Fibroblast of skin of scalp (primary cell): ENCODE results near the gene OR2T11. TPM values are rescaled to one million over a fixed set of nuclear protein-coding genes. Genes with fewer than 3 reads are reported as not detected.
A peak's percentile ranks its signal among the peaks of the same experiment; 100 is the strongest.
"Not testable (repeated sequence)": the region's sequence is repeated elsewhere in the genome, so short reads cannot be mapped to it uniquely, and the experiment has no call there.

ENCODE experiments used
- DNase-seq: peaks from one replicate; pipeline ENCODE4 v3.0.0-alpha.2; 2013
- polyA plus RNA-seq, 2 experiments: library from polyadenylated mRNA; unstranded; fragments of 120-200 nt; gene quantifications; one replicate each; pipeline ENCODE4 v1.2.1, GENCODE V29; 2013; ENCODE audit not compliant: insufficient read length in 2 of 2

The OR2T11 gene, protein sequence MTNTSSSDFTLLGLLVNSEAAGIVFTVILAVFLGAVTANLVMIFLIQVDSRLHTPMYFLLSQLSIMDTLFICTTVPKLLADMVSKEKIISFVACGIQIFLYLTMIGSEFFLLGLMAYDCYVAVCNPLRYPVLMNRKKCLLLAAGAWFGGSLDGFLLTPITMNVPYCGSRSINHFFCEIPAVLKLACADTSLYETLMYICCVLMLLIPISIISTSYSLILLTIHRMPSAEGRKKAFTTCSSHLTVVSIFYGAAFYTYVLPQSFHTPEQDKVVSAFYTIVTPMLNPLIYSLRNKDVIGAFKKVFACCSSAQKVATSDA
- polyA plus RNA-seq (2013, experiment 1 of 2; ENCODE audit: insufficient read length) = not detected
- polyA plus RNA-seq (2013, experiment 2 of 2; ENCODE audit: insufficient read length) = not detected

DNA sequence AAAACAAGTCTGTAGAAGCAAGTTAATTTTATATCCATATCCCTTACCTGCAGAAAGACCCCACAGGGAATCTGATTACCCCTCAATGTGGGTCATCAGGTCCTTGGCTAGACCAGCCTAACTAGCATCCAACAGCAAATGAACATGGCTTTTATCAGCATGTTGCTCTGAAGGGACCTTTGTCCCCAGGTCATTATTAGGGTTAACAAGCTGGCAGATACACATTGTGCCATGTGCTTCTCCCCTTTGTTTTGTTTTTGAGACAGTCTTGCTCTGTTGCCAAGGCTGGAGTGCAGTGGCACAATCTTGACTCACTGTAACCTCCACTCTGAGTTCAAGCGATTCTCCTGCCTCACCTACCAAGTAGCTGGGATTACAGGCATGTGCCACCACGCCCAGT is at the start of gene OR2T11:
Gene OR2T11, minus strand, starts transcription at position 101 of the 400 bp plus-strand sequence. CDS start 7,963 bp downstream, outside the sequence.
- DNase-seq = not testable (repeated sequence)

DNA sequence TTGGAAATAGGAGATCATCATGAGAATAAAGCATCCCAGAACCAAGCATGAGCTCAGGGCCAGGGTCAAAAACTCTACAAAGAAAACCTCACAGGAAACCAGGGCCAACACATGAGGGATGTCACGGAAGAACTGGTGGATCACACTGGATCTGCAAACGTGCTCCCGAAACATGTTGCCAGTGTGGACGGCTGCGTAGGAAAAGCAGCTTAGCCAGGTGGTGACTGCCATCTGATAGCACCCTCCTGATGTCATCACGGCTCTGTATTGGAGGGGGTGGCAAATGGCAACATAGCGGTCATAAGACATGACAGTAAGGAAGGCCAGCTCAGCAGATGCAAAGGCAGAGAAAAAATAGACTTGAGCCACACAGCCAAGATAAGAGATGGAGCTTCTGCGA is 46.8 kb upstream of the OR2T11 start:
- no peak for DNase-seq

DNA sequence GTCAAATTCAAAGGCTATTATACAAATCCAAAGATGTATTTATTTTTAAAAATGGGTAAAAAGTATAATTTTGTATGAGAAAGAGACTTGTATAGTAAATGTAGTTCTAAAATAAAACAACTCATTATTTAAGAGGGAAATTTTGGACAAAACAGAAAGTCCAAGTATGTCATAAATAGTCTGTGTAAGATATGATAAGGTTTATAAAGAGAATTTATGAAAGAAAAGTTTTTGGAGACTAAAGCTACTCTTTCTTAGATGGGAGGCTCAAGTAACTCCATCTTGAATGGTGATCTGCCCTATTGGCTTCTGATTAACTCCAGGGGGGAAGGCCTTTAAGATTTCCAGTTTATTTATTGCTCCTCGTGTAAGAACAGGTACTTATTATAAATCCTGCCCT is 35.1 kb upstream of the OR2T11 start:
- DNase-seq = no peak

DNA sequence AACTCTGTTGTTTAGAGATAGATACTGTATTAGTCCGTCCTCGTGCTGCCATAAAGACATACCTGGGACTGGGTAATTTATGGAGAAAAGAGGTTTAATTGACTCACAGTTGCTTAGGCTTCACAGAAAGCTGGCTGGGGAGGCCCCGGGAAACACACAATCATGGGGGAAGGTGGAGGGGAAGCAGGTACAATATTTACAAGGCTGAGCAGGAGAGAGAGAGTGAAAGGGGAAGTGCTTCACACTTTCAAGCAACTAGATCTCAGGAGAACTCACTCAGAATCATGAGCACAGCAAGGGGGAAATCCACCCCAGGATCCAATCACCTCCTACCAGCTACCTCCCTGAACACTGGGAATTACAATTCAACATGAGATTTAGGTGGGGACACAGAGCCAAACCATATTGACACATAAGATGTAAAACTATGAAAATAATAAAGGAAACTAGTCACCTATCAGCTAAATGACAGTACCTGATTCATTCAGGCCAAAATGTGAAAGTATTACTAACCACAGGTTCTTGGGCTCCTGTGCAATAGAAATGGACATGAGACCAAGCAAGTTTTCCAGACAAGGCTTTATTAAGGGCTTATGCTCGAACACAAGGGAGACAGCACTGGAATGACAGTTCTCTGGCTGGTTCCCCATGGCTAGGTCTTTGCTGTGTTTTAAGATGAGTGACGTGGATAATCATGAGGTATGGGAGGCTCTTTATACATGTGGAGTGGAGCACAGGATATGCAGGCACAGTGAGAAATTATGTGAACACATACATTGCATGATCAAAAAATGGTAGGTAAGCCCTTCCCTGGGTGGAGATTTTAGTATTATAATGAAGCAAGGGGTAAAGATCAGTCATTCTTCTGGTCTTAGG is 28.8 kb upstream of the OR2T11 start:
- not testable (repeated sequence) for DNase-seq

DNA sequence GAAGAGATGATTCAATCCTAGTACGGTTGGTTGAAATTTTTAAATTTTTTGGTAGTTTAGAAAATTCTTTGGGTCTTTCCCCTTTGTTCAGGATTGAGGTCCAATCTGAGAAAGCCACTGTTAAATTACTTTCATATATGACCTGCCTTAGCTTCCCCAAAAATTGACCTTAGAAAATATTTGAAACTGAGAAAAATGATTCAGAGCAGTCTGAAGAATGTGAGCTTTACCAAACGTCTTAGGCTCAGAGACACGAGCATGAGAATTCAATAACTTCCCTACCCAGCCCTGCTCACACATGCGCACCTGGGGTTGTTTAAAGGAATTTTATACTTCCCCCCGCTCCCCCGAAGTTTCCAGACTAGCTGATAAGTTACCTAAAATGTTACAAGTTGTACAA is 21.9 kb upstream of the OR2T11 start:
- DNase-seq = not testable (repeated sequence)

DNA sequence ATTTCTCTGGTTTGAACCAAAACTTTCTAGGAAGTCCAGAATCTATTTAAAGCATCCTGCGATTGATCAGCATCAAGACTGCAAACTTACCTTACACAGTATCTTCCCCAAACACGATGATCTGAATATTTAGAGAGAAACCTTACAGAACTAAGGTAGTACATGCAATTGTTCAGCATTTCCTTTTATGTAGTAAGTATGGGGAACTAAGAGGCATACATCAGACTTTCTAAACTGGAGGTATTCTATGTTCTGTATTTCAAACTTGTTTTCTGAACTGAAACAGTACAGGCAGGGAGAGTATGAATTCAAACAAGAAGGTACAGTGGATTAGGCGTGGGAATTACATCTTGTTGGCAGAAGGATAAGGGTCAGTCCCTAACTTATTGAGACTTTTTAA is 20.5 kb upstream of the OR2T11 start, which contains the start of gene OR2T27:
Gene OR2T27, minus strand, starts transcription at position 175 of the 400 bp plus-strand sequence. CDS start 4,644 bp downstream, outside the sequence.
- not testable (repeated sequence) for DNase-seq

DNA sequence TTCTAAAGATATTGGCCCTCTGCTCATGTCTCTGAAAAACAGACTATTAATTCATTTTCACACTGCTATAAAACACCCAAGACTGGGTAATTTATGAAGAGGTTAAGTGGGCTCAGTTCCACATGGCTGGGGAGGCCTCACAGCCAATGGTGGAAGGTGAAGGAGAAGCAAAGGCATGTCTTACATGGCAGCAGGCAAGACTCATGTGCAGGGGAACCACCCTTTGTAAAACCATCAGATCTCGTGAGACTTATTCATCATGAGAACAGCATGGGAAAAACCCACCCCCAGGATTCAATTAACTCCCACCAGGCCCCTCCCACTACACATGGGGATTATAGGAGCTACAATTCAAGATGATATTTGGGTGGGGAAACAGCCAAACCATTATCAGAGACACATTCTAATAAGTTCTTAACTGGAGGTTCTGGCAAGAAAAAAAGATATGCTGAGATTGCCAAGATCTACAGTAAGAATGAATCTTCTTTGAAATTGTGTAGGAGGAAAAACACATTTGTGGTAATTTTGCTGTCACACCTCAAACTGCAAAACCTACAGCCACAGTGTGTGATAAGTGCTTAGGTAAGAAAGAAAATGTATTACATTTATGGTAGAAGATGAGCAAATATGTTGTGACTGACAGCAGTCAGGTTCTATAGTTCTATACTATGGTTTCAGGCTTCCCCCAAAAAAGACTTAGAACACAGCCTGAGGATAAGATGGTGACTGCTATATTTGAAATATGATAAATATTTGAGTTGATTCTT is 14.1 kb upstream of the OR2T11 start:
- not testable (repeated sequence) for DNase-seq

DNA sequence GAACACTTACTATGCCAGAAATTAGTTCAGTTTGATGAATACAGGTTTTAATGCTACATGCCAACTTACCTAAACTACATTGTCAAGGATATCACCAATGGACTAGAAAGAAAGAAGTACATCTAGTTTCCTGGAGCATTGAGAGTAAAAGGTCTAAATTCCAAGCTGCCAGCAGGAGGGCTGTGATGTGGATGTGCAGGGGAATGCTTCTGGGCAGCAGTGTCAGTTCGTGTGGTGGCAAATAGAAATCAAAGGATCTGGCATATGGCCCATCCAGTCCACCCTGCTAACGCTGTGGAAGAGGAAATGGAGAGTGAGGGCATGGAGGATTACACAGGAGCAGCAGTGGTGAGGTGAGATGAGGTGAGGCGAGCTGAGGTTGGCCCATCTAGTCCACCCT is 10.3 kb upstream of the OR2T11 start, which contains the start of gene OR2T35:
Gene OR2T35, minus strand, starts transcription at position 101 of the 400 bp plus-strand sequence. CDS start 6,020 bp downstream, outside the sequence.
- DNase-seq = not testable (repeated sequence)

DNA sequence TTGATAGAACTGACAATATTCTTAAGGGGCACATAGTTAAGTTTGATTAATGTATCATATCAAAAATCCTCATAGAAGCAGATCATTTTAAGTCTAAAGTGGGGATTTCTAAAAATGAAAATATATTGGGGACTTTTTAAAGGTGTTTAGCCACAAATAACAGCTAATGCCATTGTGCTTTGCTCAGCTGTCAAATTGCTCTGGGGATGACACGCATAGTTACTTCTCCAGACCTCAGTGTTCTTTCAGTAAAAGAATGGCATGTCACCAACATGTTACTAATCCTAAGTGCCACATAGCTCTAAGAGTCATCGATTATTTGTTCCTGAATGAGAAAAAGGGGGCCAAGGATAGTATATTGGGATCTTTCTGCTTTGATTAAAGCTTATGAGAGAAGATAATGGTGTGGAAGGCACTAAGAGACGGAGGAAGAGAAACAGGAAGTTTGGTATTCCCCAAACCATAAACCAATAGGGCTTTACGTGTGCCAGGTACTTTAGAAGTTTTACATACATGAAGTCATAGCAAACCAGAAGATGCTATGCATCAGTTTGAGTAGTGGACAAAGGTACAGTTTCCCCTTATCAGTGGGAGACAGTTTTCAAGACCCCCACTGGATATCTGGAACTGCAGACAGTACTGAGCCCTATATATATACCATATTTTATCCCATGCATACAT is 8.2 kb upstream of the OR2T11 start:
- DNase-seq = not testable (repeated sequence)

DNA sequence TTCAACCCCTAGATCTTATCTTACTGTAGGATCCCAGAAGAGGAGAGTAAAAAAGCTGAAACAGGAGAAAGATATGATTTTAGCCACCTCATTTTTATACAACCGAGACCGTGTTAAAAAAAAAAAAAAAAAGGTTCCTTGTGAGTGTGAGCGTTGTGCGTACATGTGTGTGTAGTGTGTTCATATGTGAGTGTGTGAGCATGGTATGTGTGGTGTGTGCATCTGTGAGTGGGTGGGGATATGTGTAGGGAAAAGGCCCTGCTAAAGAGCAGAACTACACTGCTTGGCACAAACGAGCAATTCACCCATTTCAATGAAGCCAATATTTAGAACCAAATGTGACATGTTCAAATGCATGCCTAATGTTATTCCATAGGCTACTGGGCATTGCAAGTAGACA is 6.7 kb upstream of the OR2T11 start:
- DNase-seq = not testable (repeated sequence)

DNA sequence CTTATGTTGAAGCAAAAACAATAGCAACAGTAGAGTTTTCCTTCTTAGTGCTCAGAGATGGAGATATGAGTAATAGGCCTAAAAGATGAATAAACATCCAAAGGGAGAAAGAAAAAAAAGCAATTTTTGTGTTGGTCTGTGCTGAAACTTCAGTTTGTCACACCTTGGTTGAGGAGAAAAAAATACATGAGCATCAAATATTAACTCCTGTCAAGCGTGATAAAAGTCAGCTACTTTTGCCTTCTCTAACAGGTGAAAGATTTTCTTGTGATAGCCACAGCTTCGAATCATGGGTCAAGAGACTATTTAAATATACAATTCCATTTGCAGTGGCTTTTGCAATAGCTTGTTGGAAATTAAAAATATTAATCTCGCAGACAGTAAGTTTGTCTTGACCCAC is 6.0 kb upstream of the OR2T11 start:
- not testable (repeated sequence) for DNase-seq

DNA sequence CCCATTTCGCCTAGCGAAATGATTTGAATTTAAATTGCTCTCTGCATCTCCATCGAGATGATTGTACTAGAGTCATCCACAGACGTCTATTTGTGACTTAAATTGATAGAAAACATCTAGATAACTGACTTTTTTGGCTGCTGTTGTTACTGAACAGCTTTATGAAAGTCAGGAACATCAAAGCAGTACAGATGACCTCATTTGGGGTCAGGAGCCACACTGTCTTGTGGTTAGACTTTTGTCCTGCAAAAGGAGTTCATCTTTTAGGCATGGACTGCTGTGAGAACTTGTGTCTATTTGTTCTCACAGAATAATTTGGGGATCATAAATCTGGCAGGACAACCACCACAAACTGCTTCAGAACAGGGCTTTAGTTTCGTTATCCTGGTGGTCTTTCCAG is 4.8 kb upstream of the OR2T11 start:
- DNase-seq = not testable (repeated sequence)

DNA sequence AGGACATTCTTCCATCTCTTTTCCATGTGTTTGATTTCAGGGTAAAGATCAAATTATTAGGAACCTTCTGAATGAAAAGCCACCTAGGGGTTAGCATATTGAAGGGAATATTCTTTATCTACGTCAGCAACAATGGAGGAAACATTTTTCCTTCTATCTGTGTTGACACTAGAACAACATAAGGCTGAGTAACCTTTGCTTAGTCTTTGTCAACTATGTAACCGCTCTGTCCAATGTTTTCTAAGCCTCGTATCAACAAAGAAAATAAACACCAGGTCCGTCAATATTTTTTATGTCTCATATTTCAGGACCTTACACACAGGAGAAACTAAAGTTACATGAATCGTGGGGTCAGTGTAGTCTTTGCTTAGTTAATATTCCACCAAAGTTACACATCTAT is 1.7 kb upstream of the OR2T11 start:
- not testable (repeated sequence) for DNase-seq

DNA sequence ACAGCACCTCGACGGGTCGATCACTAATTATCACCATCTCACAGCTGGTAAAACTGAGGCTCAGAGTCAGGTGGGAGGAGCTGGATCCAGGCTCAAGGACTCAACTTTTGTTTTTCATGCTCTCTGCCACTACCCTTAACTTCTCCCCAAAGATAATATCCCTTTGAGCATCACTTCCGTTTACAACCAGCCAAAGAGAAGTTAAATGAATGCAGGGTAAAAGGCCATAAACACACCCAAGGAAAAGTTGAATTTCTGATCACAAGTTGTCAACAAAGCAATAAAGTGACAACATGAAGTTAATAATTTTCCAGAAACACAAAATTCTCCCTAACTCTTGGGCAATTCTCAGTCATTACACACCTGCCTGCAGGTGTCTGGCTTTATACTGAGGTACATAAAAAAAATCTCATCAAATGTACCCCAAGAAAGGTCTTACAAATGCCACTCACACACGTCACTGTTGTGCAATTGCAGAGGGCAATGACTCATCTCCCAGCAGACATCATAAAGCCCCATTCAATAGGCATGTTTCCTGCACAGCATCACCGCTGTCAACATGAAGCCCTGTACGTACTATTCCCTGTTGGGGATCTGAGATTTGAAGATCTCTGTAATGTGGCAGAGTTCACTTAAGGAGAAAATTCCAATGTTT is 3.4 kb downstream of the OR2T11 start:
- no peak for DNase-seq

DNA sequence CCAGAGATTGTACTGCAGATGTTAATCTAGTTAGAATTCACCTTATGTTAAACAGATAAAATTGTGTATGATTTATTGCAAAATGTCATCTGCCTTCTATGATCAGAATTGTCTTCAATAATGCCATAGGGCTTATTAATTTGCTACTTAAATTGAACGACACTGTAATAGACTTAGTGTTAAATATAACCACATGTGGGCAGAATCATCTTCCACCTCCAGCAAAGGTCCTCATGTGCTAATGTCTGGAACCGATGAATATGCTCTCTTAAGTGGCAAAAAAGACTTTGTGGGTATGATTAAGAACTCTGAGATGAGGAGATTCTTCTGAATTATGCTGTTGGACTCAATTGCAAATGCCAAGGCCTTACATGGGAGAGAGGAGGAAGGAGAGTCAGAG is 4.3 kb downstream of the OR2T11 start:
- no peak for DNase-seq

DNA sequence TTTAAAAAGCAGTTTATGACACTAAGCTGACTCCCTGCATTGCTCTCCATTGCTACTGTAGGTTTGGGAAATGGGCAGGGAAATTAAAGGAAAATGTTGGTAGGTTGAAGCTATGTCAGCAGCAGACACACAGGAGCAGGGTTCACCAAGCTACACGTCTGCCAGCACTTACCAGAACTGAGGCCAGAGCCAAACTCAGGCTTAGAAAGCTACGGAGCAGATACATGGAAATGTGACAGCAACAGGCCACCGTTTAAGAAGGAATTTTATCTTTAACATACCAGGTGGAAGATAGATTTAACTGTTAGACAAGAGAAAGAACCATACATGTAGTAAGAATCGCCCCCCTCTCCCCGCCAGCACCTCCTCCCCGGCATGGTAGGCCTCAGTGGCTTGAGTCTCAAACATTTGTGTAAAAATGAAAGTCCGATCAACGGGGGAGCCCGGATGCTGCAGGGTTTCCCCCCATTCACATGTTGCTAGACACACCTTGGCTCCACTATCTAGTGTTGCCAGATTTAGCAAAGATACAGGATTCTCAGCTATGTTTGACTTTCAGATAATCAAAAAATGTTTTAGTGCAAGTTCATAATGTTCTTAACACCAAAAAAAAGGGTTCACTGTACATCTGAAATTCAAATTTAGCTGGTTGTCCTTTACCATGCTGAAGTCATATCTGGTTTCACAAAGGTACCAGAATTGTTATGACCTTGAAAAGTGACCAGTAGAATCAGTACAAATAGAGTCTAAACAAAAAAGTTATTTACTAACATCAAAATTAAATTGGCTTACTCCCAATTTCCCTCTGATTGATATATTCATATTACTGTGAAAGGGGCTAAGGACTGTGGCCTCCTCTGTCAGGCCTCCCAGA is 6.7 kb downstream of the OR2T11 start:
- DNase-seq = no peak

DNA sequence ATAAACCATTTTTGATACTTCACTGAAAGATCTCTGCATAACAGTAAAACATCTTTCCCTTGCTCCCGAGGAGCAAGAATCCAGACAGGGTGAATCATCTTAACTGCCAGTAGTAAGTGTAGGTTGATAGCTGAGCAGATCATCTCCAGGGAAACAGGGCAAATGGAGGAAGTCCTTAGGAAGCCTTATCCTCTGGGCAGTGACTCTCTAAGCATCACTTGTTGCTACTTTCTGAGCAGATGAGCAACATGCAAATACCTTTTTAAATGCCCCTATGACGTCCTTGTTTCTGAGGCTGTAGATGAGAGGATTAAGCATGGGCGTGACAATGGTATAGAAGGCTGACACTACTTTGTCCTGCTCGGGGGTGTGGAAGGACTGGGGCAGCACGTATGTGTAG is 8.9 kb downstream of the OR2T11 start:
- DNase-seq = no peak

DNA sequence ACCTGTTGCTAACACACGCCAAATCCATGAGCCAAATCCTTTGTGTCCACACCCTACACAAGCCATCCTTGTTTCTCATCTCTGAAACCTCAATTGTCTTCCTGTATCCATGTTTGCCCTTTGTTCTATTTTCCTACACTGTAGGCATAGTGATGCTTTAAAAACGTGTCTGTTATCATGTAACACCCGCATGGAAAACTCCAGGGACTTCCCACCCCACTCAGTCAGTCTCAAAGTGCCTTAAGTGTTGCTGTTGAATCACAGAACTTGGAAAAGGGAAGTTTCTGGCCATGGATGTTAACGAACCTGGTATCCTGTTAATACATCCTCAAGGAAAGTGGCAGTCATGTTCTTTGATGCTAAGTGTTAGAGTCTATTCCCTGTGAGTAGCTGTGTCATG is 9.7 kb downstream of the OR2T11 start:
- DNase-seq = no peak

DNA sequence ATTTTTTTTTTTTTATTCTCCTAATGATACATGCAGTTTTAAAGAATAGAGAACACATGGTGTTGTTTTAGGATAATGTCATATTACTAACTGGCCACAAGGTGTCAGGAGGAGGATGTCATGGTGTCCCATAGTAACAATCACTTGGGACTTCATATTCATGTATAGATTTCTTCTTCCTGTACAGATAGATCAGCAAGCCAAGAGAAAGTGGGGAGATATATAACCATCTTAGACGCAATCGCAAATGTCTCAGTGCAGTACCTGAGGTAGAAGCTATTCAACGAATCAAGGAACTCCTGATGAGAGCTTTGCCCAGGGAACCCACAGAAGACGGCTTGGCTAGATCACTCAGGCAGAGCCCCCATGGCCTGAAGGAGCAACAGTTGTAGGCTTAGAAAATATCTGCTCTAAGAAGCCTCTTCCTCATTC is 12.3 kb downstream of the OR2T11 start:
- DNase-seq = peak; percentile 15

DNA sequence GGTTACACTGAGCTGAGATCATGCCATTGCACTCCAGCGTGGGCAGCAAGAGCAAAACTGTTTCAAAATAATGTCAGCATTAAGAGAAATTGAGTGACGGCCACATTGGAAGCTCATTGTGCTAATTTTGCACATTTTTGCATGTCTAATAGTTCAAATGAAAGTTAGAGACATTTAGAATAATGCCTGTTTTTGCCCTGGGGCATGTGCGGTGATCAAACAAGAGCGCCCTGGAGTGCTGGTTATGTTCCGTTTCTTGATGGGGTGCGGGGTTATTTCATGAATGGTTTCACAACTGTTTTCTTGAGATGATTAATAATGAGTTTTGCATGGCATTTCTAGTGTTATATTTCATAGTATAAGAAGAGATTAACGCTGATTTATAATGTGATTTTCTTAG is 13.1 kb downstream of the OR2T11 start:
- DNase-seq = no peak
